NK-92 treated with Interleukin-12 subunit alpha and Interleukin-12 subunit beta, amount 100 ng/mL, for 24 hours (cell line): ENCODE data around the gene PSMD4.
"Not testable (repeated sequence)": the region's sequence is repeated elsewhere in the genome, so short reads cannot be mapped to it uniquely, and the experiment has no call there.

Experiments used
- DNase-seq: peaks from one replicate; lab custom pipeline; 2025; lab: John Stamatoyannopoulos, UW

Gene PSMD4

DNA sequence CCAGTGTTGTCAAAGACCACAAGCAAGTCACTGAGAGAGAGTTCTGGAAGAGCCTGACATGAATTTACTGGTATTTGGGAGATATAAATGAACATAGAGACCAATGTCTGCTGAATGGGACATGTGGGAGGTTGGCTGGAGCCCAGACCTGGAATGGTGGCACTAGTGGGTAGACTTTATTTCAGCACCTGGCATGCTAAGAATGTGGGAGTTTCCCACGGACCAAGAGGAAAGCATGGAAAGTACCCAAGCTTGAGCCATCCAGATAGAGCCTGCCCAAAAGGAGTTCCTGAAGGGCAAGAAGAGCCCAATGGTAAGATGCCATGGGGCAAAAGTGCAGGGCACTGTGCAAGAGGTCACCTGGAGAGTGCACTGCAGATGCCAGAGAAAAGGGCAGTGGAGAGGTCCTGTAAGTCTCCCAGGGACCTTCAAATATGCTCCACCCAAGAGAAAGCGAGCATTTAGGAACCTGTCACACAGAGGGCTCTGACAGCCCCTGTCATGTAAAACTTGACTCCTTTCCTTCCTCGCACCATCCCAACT lies 19.5 kb downstream of the PSMD4 start:
- no peak for DNase-seq

- DNase-seq, result not testable (repeated sequence)
These were observed 20.8 kb downstream of the PSMD4 start for GRCh38 chr1:151275341-151275740.

DNA sequence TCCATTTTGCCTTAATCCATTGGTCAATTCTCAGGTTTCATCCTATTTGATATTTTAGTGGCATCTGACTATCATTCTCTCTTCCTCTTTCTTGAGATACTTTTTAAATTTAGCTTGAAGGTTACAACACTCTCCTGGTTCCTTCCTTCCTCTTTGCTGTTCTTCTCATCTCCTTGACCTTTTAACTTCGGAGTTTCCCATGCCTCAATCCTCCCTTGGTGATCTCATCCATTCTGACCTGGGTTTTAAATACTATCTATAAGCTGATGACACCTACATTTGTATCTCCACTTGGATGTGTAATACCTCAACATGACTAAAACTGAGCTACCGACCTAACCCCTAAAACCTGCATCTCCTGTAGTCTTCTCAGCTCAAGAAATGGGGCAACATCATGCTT lies 22.7 kb downstream of the PSMD4 start:
- no peak for DNase-seq

DNA sequence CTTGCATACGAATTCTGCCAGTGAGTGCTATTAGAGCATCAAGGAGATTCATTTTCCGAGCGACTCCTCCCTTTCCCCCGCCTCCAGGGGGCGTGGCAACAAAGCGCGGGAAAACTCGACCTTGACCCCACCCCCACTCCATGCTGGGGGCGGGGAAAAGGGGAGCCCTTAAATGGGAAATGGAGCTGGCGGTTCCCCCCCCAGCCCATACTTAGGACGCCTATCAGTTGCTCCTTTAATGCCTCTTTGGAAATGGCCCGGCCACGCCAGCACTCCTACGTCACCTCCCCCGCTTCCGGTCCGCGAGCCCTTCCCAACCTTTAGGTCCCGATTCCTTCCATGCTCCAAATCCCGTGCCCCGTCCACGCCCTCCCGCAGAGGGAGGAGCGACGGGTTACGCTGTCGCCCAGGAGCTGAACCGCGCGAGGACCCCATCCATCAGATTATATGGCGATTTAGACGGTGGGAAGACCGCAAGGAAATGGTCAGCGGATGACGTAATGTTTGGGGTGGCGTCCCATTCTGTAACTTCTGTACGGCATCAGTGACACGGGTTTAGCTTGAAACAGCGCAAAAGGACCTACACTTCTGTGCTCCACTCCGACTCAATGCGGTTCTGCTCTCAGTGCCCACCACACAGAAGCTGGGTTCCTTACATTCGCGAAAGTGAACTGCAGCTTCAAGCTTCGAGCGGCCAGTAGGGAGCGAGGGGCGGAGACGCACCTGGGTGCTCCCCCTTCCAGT lies 26.9 kb downstream of the PSMD4 start:
- peak; percentile 94 for DNase-seq

DNA sequence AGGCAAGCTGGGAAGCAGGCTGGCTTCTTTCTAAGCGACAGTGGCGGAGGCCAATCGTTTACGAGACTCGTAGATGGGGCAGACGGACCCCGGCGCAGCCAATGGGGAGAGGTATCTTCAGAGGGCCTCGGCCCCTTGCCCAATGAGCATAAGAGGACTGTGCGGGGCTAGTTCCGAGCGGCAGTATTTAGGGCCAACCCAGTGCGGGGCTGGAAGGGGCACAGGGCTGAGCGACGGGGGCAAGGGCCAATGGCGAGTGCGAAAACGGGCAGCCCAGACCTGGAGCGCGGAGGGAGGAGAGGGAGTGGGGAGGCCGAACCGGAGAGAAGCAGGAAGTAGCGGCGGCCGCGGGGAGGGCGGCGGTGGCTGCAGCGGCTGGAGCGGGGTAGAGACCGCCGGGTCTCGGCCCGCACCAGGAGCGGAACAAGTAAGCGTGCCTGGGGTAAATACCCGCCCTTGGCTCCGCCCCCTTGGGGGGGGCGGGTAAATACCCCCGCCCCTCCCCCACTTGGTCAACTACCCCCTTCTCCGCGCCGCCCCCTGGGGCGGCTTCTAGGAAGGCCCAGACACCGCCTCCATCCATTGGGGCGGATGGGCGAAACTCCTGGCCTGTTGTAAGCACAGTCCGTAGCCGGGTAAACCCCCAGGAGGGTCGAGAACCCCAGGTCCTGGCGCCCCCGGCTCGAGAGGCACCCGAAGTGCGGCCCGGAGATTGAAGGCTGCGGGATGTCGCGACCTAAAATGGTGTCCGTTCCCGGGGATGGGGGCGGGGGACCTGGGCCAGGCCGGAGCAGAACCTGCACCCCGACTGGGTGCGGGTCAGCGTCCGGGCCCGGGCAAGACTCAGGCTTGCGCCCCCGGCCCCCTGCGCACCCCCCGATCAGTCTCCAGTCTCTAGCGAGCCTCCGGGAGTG lies 27.7 kb downstream of the PSMD4 start, which contains the start of gene ZNF687:
Gene ZNF687 (plus strand): TSS at position 331 of the 914 bp plus-strand sequence. CDS start 3,993 bp downstream, outside the sequence.
- peak; percentile 99 for DNase-seq

GRCh38 chr1:151282883-151283725 lies 28.6 kb downstream of the PSMD4 start:
- DNase-seq, result no peak

DNA sequence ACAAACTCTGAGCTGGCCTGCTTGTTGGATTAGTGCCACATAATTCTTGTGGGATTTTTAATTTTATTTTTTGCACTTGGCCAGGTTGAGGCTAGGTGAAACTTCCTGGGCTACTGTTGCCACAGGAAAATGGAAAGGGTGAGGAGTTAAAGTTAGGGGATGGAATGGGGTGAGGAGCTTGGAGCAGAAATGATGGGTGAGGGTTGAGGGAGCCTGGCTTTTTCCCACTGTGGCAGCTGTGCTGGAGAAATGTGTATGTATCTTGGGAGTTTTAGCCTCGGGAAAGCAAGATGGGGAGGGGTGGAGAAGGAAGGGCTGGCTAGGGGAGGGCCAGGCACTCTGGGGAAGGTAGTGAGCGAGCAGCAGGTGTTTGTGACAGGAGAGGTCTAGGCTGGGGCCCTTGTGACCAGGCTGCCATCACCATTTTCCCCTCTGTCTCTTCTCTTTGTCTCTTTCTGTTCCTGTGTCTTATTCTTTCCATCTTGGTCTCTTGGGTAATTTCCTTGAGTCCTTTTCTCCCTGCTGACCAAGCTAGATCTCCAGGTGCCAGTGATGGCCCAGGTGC lies 29.6 kb downstream of the PSMD4 start:
- DNase-seq, result no peak

GRCh38 chr1:151286619-151287340 lies 32.2 kb downstream of the PSMD4 start:
- DNase-seq, result no peak

- DNase-seq, result no peak
These were observed 32.8 kb downstream of the PSMD4 start for GRCh38 chr1:151287341-151287699.

- DNase-seq, result no peak
These were observed 33.4 kb downstream of the PSMD4 start for GRCh38 chr1:151287767-151288500.

DNA sequence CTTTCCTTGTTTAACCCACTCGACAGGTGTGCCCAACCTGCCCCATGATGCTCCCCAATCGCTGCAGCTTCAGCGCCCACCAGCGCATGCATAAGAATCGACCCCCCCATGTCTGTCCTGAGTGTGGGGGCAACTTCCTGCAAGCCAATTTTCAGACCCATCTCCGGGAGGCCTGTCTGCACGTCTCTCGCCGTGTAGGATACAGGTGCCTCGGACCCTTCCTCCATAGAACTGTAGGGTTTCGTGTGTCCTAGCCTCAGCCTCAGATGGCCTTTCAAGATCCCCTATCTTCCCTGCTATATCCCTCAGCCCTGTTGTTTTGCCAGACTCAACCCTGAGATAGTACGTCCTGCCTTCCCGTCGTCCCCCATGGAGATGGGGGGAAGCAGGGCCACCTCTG lies 34.0 kb downstream of the PSMD4 start:
- no peak for DNase-seq

GRCh38 chr1:151289080-151289935 lies 34.8 kb downstream of the PSMD4 start:
- DNase-seq, result no peak

DNA sequence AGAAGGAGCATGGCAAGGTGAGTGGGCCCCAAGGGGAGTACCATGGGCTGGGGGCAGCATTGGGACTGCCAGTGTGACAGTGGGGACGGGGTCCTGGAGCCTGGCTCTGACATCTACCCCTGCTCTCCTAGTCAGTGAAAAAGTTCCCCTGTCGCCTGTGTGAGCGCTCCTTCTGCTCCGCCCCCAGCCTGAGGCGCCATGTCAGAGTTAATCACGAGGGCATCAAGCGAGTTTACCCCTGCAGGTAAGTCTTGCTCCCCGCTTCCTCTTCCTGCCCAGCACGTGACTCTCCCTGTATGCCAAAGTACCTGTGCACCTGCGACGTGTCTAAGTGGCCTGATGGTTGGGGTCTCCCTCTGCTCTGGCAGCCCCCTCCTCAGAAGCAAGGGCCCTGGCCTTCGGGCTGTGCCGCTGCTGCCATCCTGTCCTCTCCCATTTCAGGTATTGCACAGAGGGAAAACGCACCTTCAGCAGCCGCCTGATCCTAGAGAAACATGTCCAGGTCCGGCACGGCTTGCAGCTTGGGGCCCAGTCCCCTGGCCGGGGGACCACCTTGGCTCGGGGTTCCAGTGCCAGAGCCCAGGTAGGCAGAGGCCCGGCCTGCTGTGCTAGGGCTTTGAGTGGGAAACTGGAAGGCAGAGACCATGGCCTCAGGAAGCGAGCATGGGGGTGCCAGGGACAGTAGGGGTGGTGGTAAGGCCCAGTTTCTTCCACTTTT lies 35.6 kb downstream of the PSMD4 start:
- DNase-seq, result no peak

GRCh38 chr1:151290709-151291303 lies 36.3 kb downstream of the PSMD4 start:
- no peak for DNase-seq

- DNase-seq, result no peak
These were observed 37.9 kb downstream of the PSMD4 start for GRCh38 chr1:151292207-151293030.

GRCh38 chr1:151293093-151293492 lies 38.6 kb downstream of the PSMD4 start:
- no peak for DNase-seq
